ENCODE data around the gene PCDH9. TPM values are rescaled to one million over a fixed set of nuclear protein-coding genes. Genes with fewer than 3 reads are reported as not detected.

The PCDH9 gene
- total RNA-seq, 4 donors from 2014 or later, result 2.8 to 22.4 (median 12.9) TPM

DNA sequence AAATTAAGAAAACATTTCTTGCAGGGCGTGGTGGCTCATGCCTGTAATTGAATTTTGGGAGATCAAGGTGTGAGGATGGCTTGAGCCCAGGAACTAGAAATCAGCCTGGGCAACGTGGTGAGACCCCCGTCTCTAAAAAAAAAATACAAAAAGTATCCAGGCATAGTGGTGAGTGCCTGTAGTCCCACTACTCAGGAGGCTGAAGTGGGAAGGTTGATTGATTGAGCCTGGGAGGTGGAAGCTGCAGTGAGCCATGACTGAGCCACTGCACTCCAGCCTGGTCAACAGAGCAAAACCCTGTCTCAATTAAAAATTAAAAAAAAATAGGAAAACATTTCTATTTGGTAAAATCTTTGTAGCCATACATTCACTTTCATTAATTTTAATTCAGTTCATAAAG lies 526.5 kb downstream of the PCDH9 start:
- H3K27ac ChIP-seq, result no peak overlapping the region
- WGBS, 2 donors, result 54 to 56% methylated on average over 3 of the region's 3 CpGs
- intact Hi-C loops (cut with DNase I), result no loop called here
- no peaks in the 10 kb centered on the region for H3K27me3 ChIP-seq
- no peaks in the 10 kb centered on the region for H3K4me1 ChIP-seq
- H3K4me3 ChIP-seq (replicated peaks in 1 of 3), result no peak overlapping the region
- no peak for TF ChIP-seq POLR2A (IDR thresholded peaks at IDR 0.05)
- TF ChIP-seq, protein P1, sequence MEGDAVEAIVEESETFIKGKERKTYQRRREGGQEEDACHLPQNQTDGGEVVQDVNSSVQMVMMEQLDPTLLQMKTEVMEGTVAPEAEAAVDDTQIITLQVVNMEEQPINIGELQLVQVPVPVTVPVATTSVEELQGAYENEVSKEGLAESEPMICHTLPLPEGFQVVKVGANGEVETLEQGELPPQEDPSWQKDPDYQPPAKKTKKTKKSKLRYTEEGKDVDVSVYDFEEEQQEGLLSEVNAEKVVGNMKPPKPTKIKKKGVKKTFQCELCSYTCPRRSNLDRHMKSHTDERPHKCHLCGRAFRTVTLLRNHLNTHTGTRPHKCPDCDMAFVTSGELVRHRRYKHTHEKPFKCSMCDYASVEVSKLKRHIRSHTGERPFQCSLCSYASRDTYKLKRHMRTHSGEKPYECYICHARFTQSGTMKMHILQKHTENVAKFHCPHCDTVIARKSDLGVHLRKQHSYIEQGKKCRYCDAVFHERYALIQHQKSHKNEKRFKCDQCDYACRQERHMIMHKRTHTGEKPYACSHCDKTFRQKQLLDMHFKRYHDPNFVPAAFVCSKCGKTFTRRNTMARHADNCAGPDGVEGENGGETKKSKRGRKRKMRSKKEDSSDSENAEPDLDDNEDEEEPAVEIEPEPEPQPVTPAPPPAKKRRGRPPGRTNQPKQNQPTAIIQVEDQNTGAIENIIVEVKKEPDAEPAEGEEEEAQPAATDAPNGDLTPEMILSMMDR (IDR thresholded peaks at IDR 0.05), result no peak
- DNase-seq, result peak; percentile 7 to 20
- H3K9me3 ChIP-seq, result no peaks in the 10 kb centered on the region
- H3K36me3 ChIP-seq, result no peaks in the 10 kb centered on the region

- 60 to 62% methylated on average over 8 of the region's 8 CpGs for WGBS, 2 donors
- no peaks in the 10 kb centered on the region for H3K9me3 ChIP-seq
- intact Hi-C loops (cut with DNase I), result no loop called here
Measured at GRCh38 chr13:66700117-66700601, 530.0 kb downstream of the PCDH9 start.

GRCh38 chr13:66693656-66694055 lies 536.5 kb downstream of the PCDH9 start:
- Histone ChIP-seq H3K27me3 (no peaks in the 10 kb centered on the region), H3K4me3 (replicated peaks in 1 of 3) (no peak overlapping the region), H3K9me3 (no peaks in the 10 kb centered on the region), H3K4me1 (no peaks in the 10 kb centered on the region), H3K27ac (no peak overlapping the region), H3K36me3 (no peaks in the 10 kb centered on the region)
- intact Hi-C loops (cut with DNase I), result no loop called here
- DNase-seq, result no peak
- TF ChIP-seq, protein P1 (IDR thresholded peaks at IDR 0.05), result no peak
- TF ChIP-seq POLR2A (IDR thresholded peaks at IDR 0.05), result no peak

More at GRCh38 chr13:66700117-66700601, 530.0 kb downstream of the PCDH9 start:
- DNase-seq, result no peak
- H3K4me1 ChIP-seq, result no peaks in the 10 kb centered on the region
- H3K27me3 ChIP-seq, result no peaks in the 10 kb centered on the region
- H3K36me3 ChIP-seq, result no peaks in the 10 kb centered on the region
- H3K27ac ChIP-seq, result no peak overlapping the region
- no peak overlapping the region for H3K4me3 ChIP-seq (replicated peaks in 1 of 3)
- TF ChIP-seq, protein P1 (IDR thresholded peaks at IDR 0.05), result no peak
- TF ChIP-seq POLR2A (IDR thresholded peaks at IDR 0.05), result no peak

DNA sequence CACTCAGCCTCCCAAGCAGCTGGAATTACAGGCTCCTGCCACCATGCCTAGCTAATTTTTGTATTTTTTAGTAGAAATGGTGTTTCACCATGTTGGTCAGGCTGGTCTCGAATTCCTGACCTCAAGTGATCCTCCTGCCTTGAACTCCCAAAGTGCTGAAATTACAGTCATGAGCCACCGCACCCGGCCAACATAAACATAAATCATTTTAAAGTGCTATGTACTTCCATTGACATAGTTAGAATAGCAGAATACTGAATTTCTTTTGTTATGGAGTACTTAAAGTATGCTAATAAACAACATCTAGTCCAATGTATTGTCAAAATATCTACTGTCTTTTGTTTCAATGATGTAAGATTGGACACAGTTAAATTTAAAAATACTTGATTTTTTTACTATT lies 539.0 kb downstream of the PCDH9 start:
- H3K9me3 ChIP-seq, result no peaks in the 10 kb centered on the region
- no peaks in the 10 kb centered on the region for H3K36me3 ChIP-seq
- DNase-seq, result no peak
- H3K4me1 ChIP-seq, result no peaks in the 10 kb centered on the region
- H3K4me3 ChIP-seq (replicated peaks in 1 of 3), result no peak overlapping the region
- H3K27me3 ChIP-seq, result no peaks in the 10 kb centered on the region
- WGBS, 2 donors, result 63 to 67% methylated on average over 3 of the region's 3 CpGs
- H3K27ac ChIP-seq, result no peak overlapping the region
- TF ChIP-seq POLR2A (IDR thresholded peaks at IDR 0.05), result no peak
- TF ChIP-seq, protein P1 (IDR thresholded peaks at IDR 0.05), result no peak
- intact Hi-C loops (cut with DNase I), result no loop called here

DNA sequence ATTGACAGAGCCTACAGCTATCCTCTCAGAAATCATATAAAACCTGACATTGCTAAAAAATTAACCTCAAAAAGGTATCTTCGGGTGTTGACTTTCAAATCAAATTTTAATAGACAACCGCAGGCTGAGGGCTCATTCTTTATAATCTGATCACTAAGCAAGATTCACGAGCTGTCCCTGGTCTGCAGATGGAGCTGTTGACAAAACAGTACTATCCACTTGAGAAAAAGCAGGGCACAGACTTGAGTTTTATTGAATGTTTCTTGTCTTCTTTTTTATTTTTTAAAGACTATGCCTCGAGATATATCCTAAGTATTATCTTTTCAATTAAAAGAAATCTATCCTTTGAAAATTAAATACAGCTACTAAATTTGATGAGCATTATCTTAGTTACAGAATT lies 540.5 kb downstream of the PCDH9 start:
- H3K9me3 ChIP-seq, result no peaks in the 10 kb centered on the region
- no peak for TF ChIP-seq POLR2A (IDR thresholded peaks at IDR 0.05)
- TF ChIP-seq, protein P1 (IDR thresholded peaks at IDR 0.05), result peak in 2 of 6 experiments; percentile 10 to 11
- H3K27me3 ChIP-seq, result no peaks in the 10 kb centered on the region
- intact Hi-C loops (cut with DNase I), result no loop called here
- H3K4me1 ChIP-seq, result no peaks in the 10 kb centered on the region
- DNase-seq, result no peak
- 23 to 31% methylated on average over 4 of the region's 4 CpGs for WGBS, 2 donors
- no peak overlapping the region for H3K4me3 ChIP-seq (replicated peaks in 1 of 3)
- H3K36me3 ChIP-seq, result no peaks in the 10 kb centered on the region
- H3K27ac ChIP-seq, result no peak overlapping the region

Measured in thyroid gland (tissue), 4 donors.